CD14-positive monocyte (primary cell): ENCODE measurements around the gene HPS3. TPM values are rescaled to one million over a fixed set of nuclear protein-coding genes. Genes with fewer than 3 reads are reported as not detected.

Experiments used
- DNase-seq, 3 donors: peaks; one replicate each; pipeline ENCODE4 v3.0.0-alpha.2; 2011 to 2022
- H2AFZ ChIP-seq: 2 replicates; pipeline ENCODE4 v1.6.0; 2012; ENCODE audit warnings: mild to moderate bottlenecking, low read depth, low read length, inconsistent platforms; ENCODE audit not compliant: insufficient read depth, poor library complexity, severe bottlenecking
- H3K27ac ChIP-seq, 2 donors: 1 replicate in 1 of 2; 2 replicates in 1 of 2; pipeline ENCODE4 v1.5.1; 2012 to 2013; ENCODE audit warnings: low read length in 2 of 2, control low read depth in 1 of 2, inconsistent platforms in 1 of 2, low read depth in 1 of 2, mild to moderate bottlenecking in 1 of 2
- H3K27me3 ChIP-seq, 2 donors: one replicate each; pipeline versions ENCODE4 v1.6.0 to v1.6.1; 2011 to 2013; ENCODE audit warnings: low read length in 2 of 2; ENCODE audit not compliant: control insufficient read depth in 2 of 2, insufficient read depth in 2 of 2
- H3K36me3 ChIP-seq, 2 donors: replicated peaks in 1 of 2; 1 replicate in 1 of 2; 2 replicates in 1 of 2; pipeline versions ENCODE4 v1.5.1 to v1.6.1; 2012 to 2013; ENCODE audit warnings: low read length in 2 of 2, control low read depth in 1 of 2, inconsistent platforms in 1 of 2, mild to moderate bottlenecking in 1 of 2; ENCODE audit not compliant: insufficient read depth in 2 of 2, control insufficient read depth in 1 of 2
- H3K4me1 ChIP-seq, 2 donors: 1 replicate in 1 of 2; 2 replicates in 1 of 2; pipeline versions ENCODE4 v1.5.1 to v1.6.1; 2012 to 2013; ENCODE audit warnings: low read length in 2 of 2, control low read depth in 1 of 2, inconsistent platforms in 1 of 2, mild to moderate bottlenecking in 1 of 2, moderate library complexity in 1 of 2; ENCODE audit not compliant: insufficient read depth in 2 of 2, control insufficient read depth in 1 of 2
- H3K4me2 ChIP-seq: replicated peaks from 2 replicates; pipeline ENCODE3; 2012; ENCODE audit warnings: low read length, moderate library complexity, mild to moderate bottlenecking; ENCODE audit not compliant: poor library complexity, severe bottlenecking; ENCODE audit errors: extremely low read depth
- H3K4me3 ChIP-seq, 3 experiments: fragments of 200-600 bp in 1 of 3; sonication (generic) in 1 of 3; replicated peaks in 1 of 3; 1 replicate in 2 of 3; 2 replicates in 1 of 3; pipeline ENCODE4 v1.5.1; 2011 to 2013; ENCODE audit warnings: low read length in 3 of 3, mild to moderate bottlenecking in 3 of 3, control low read depth in 2 of 3, low read depth in 2 of 3, inconsistent platforms in 1 of 3, moderate library complexity in 1 of 3
- H3K79me2 ChIP-seq: 2 replicates; pipeline ENCODE4 v1.6.0; 2012; ENCODE audit warnings: mild to moderate bottlenecking, control low read depth, inconsistent platforms, low read length, moderate library complexity; ENCODE audit not compliant: insufficient read depth
- H3K9ac ChIP-seq: 2 replicates; pipeline ENCODE4 v1.6.0; 2017; ENCODE audit warnings: low read length, mild to moderate bottlenecking; ENCODE audit not compliant: insufficient read depth, poor library complexity, severe bottlenecking
- H3K9me3 ChIP-seq, 2 donors: replicated peaks in 1 of 2; 1 replicate in 1 of 2; 2 replicates in 1 of 2; pipeline versions ENCODE4 v1.5.1 to v1.6.1; 2012 to 2013; ENCODE audit warnings: low read length in 2 of 2, control low read depth in 1 of 2; ENCODE audit not compliant: control insufficient read depth in 1 of 2, insufficient read depth in 1 of 2
- H4K20me1 ChIP-seq: 2 replicates; pipeline ENCODE4 v1.6.0; 2012; ENCODE audit warnings: mild to moderate bottlenecking, low read length, control low read depth, moderate library complexity; ENCODE audit not compliant: insufficient read depth
- H3K27ac Mint-ChIP-seq, 7 donors: one replicate each; pipeline ENCODE4 v1.8.0; 2020; ENCODE audit warnings: mild to moderate bottlenecking in 7 of 7, mixed read lengths in 7 of 7, moderate library complexity in 6 of 7, inconsistent platforms in 2 of 7
- H3K27me3 Mint-ChIP-seq, 3 donors: one replicate each; pipeline ENCODE4 v1.8.0; 2021 to 2022; ENCODE audit warnings: low read depth in 3 of 3, mild to moderate bottlenecking in 3 of 3, mixed read lengths in 3 of 3, moderate library complexity in 3 of 3, inconsistent platforms in 1 of 3
- H3K36me3 Mint-ChIP-seq, 2 donors: one replicate each; pipeline ENCODE4 v1.8.0; 2020; ENCODE audit warnings: mixed read lengths in 2 of 2, inconsistent platforms in 1 of 2, mild to moderate bottlenecking in 1 of 2
- H3K4me1 Mint-ChIP-seq: one replicate; pipeline ENCODE4 v1.8.0; 2020; ENCODE audit warnings: mild to moderate bottlenecking, mixed read lengths
- H3K4me3 Mint-ChIP-seq, 2 donors: one replicate each; pipeline ENCODE4 v1.8.0; 2020; ENCODE audit warnings: mild to moderate bottlenecking in 2 of 2, mixed read lengths in 2 of 2, moderate library complexity in 1 of 2
- H3K9me3 Mint-ChIP-seq, 7 donors: one replicate each; pipeline ENCODE4 v1.8.0; 2020 to 2022; ENCODE audit warnings: mixed read lengths in 7 of 7, mild to moderate bottlenecking in 6 of 7, moderate library complexity in 6 of 7, inconsistent platforms in 2 of 7
- CTCF ChIP-seq: fragments of 200-600 bp; IDR thresholded peaks from one replicate; pipeline ENCODE4 v1.8.0; 2022; ENCODE audit warnings: antibody characterized with exemption, mild to moderate bottlenecking
- WGBS: methylation state at CpG from one replicate; pipeline ENCODE4 v1.1.5; 2013; ENCODE audit warnings: missing lambda C conversion rate; ENCODE audit not compliant: insufficient coverage; 5-methylcytosine and 5-hydroxymethylcytosine counted together
- intact Hi-C, 2 donors: fragments of 100-400 bp; cut with micrococcal nuclease; formaldehyde crosslinking; loops; one replicate each; pipeline versions ENCODE4 v1.15.0 to v1.15.1; 2023
- polyA plus RNA-seq, 3 donors: library from polyadenylated mRNA; depleted of rRNA in 1 of 3; unstranded in 2 of 3; stranded (reverse) in 1 of 3; fragments of 300-500 nt in 2 of 3; fragments of >200 nt in 1 of 3; fragmentation: Illumina TruSeq in 2 of 3; gene quantifications; 1 replicate in 2 of 3; 2 replicates in 1 of 3; pipeline ENCODE4 v1.2.3, GENCODE V29; 2012 to 2021

HPS3 gene
- polyA plus RNA-seq, 3 donors: 20.8 to 35.8 (median 34.8) TPM

- WGBS: no CpG with 5 or more reads among the region's 1 CpG
- no peak overlapping the region for H3K4me2 ChIP-seq
- peaks cover 0 to 2% (median 0%) of the 10 kb centered on the region in 7 donors for H3K9me3 Mint-ChIP-seq
- no peak for TF ChIP-seq CTCF
- no peak for DNase-seq
- no peaks in the 10 kb centered on the region for H3K36me3 ChIP-seq
- no peak overlapping the region for H3K9ac ChIP-seq
- H3K27ac Mint-ChIP-seq: no peak overlapping the region
- H3K27me3 ChIP-seq: no peaks in the 10 kb centered on the region
- peaks cover 7 to 14% of the 10 kb centered on the region in 2 donors for H3K4me1 ChIP-seq
- no peak overlapping the region for H3K4me3 ChIP-seq
- peaks cover 13% of the 10 kb centered on the region for H3K4me1 Mint-ChIP-seq
- H4K20me1 ChIP-seq: no peaks in the 10 kb centered on the region
- intact Hi-C loops: no loop called here
- no peak overlapping the region for H3K4me3 Mint-ChIP-seq
- H2AFZ ChIP-seq: no peak overlapping the region
- no peak overlapping the region for H3K27ac ChIP-seq
- H3K9me3 ChIP-seq: no peaks in the 10 kb centered on the region
- H3K79me2 ChIP-seq: peaks cover 39% of the 10 kb centered on the region
- peaks cover 14 to 25% of the 10 kb centered on the region in 2 donors for H3K36me3 Mint-ChIP-seq
- H3K27me3 Mint-ChIP-seq: no peaks in the 10 kb centered on the region
Measured at GRCh38 chr3:149081772-149082171, 47.7 kb upstream of the HPS3 start.

GRCh38 chr3:149085828-149086231, 43.6 kb upstream of the HPS3 start:
- DNase-seq: peak in 2 of 3 donors; percentile 4 to 10
- Mint-ChIP-seq H3K4me3 (peak overlapping the region; percentile 98 to 99), H3K27ac (peak overlapping the region; percentile 57 to 90 (median 79)), H3K9me3 (peaks cover 0 to 2% (median 0%) of the 10 kb centered on the region in 7 donors), H3K27me3 (peaks cover 0 to 2% (median 2%) of the 10 kb centered on the region in 3 donors), H3K36me3 (peaks cover 5 to 7% of the 10 kb centered on the region in 2 donors), H3K4me1 (peaks cover 15% of the 10 kb centered on the region)
- TF ChIP-seq CTCF: peak; percentile 19
- peak overlapping the region; percentile 99 for H3K4me2 ChIP-seq
- no peaks in the 10 kb centered on the region for H3K36me3 ChIP-seq
- peaks cover 32% of the 10 kb centered on the region for H3K79me2 ChIP-seq
- no peaks in the 10 kb centered on the region for H3K9me3 ChIP-seq
- intact Hi-C loops: no loop called here
- peak overlapping the region; percentile 19 to 80 for H3K27ac ChIP-seq
- H3K27me3 ChIP-seq: no peaks in the 10 kb centered on the region
- H3K4me3 ChIP-seq: peak overlapping the region; percentile 76 to 99 (median 84)
- H3K4me1 ChIP-seq: peaks cover 10 to 14% of the 10 kb centered on the region in 2 donors
- H3K9ac ChIP-seq: peak overlapping the region; percentile 74
- WGBS: 1% methylated on average over 18 of the region's 21 CpGs
- H4K20me1 ChIP-seq: no peaks in the 10 kb centered on the region
- peak overlapping the region; percentile 99 for H2AFZ ChIP-seq
